ENCODE data around the gene NAT10.

- no peak for TF ChIP-seq EZH2 (IDR thresholded peaks at IDR 0.05; ENCODE audit: insufficient read depth, poor library complexity, severe bottlenecking)
- no peak for TF ChIP-seq EZH2phosphoT487 (IDR thresholded peaks at IDR 0.05; ENCODE audit: insufficient read depth, low read depth)
These were observed 61.6 kb downstream of the NAT10 start for GRCh38 chr11:34166806-34167740.
